ENCODE measurements around the gene TMEM220.
"Not testable (repeated sequence)": the region's sequence is repeated elsewhere in the genome, so short reads cannot be mapped to it uniquely, and the experiment has no call there.

The TMEM220 gene

GRCh38 chr17:10754861-10755591 lies 25.2 kb upstream of the TMEM220 start:
- no peak for DNase-seq

- DNase-seq = no peak
Measured at GRCh38 chr17:10754109-10754508, 24.3 kb upstream of the TMEM220 start.

GRCh38 chr17:10752696-10753095 lies 22.9 kb upstream of the TMEM220 start:
- no peak for DNase-seq

- no peak for DNase-seq
Measured at GRCh38 chr17:10751563-10751962, 21.7 kb upstream of the TMEM220 start.

GRCh38 chr17:10750210-10750609 lies 20.4 kb upstream of the TMEM220 start:
- DNase-seq = no peak

GRCh38 chr17:10748531-10749181 lies 18.8 kb upstream of the TMEM220 start:
- DNase-seq = no peak

- no peak for DNase-seq
Measured at GRCh38 chr17:10745231-10745630, 15.4 kb upstream of the TMEM220 start.

- DNase-seq = no peak
Measured at GRCh38 chr17:10744501-10745000, 14.7 kb upstream of the TMEM220 start.

GRCh38 chr17:10743316-10744009 lies 13.6 kb upstream of the TMEM220 start:
- no peak for DNase-seq

GRCh38 chr17:10742431-10742830 lies 12.6 kb upstream of the TMEM220 start:
- no peak for DNase-seq

GRCh38 chr17:10741416-10742135 lies 11.8 kb upstream of the TMEM220 start:
- no peak for DNase-seq

- DNase-seq = no peak
Measured at GRCh38 chr17:10739386-10739785, 9.6 kb upstream of the TMEM220 start.

- DNase-seq = no peak
Measured at GRCh38 chr17:10738521-10739258, 8.9 kb upstream of the TMEM220 start.

- DNase-seq = no peak
Measured at GRCh38 chr17:10737736-10738135, 7.9 kb upstream of the TMEM220 start.

- DNase-seq = no peak
Measured at GRCh38 chr17:10737168-10737622, 7.4 kb upstream of the TMEM220 start.

GRCh38 chr17:10735821-10736220 lies 6.0 kb upstream of the TMEM220 start:
- DNase-seq = no peak

- no peak for DNase-seq
Measured at GRCh38 chr17:10735251-10735650, 5.4 kb upstream of the TMEM220 start.

- DNase-seq = no peak
Measured at GRCh38 chr17:10733666-10734065, 3.8 kb upstream of the TMEM220 start.

- not testable (repeated sequence) for DNase-seq
Measured at GRCh38 chr17:10732121-10732520, 2.3 kb upstream of the TMEM220 start.

GRCh38 chr17:10731408-10731879 lies 1.6 kb upstream of the TMEM220 start:
- DNase-seq = no peak

- not testable (repeated sequence) for DNase-seq
Measured at GRCh38 chr17:10730247-10730646, 424 bp upstream of the TMEM220 start.

- DNase-seq = no peak
Measured at GRCh38 chr17:10728331-10728892, 1.4 kb downstream of the TMEM220 start.

All from NCI-H1694 treated with DMSO at 0.1 percent for 48 hours (cell line).